Gastrocnemius medialis (tissue), 4 donors: ENCODE results near the gene UPF1. TPM values are rescaled to one million over a fixed set of nuclear protein-coding genes. Genes with fewer than 3 reads are reported as not detected.
"Not testable (repeated sequence)": the region's sequence is repeated elsewhere in the genome, so short reads cannot be mapped to it uniquely, and the experiment has no call there.

Experiments
- ATAC-seq, 2 donors: fragments of 150-250 bp; one replicate each; pipeline ENCODE4 v1.9.1; 2016
- DNase-seq, 2 donors: peaks; one replicate each; pipeline ENCODE4 v3.0.0-alpha.2; 2019
- H3K27ac ChIP-seq, 4 donors: fragments of 200-600 bp; sonication (generic); 1 replicate in 1 of 4; 2 replicates in 3 of 4; pipeline ENCODE4 v1.5.1; 2016 to 2018; ENCODE audit warnings: mild to moderate bottlenecking in 2 of 4, moderate library complexity in 1 of 4
- H3K27me3 ChIP-seq, 3 donors: fragments of 200-600 bp; sonication (generic) in 2 of 3; 1 replicate in 1 of 3; 2 replicates in 2 of 3; pipeline versions ENCODE4 v1.5.1 to v1.6.0; 2016 to 2019; ENCODE audit warnings: mild to moderate bottlenecking in 1 of 3, moderate library complexity in 1 of 3
- H3K36me3 ChIP-seq, 2 donors: fragments of 200-600 bp; sonication (generic) in 1 of 2; one replicate each; pipeline ENCODE4 v1.5.1; 2017 to 2018
- H3K4me1 ChIP-seq, 2 donors: fragments of 200-600 bp; sonication (generic) in 1 of 2; one replicate each; pipeline ENCODE4 v1.5.1; 2016 to 2017; ENCODE audit warnings: mild to moderate bottlenecking in 2 of 2
- H3K4me3 ChIP-seq, 4 donors: fragments of 200-600 bp; sonication (generic) in 3 of 4; 1 replicate in 1 of 4; 2 replicates in 3 of 4; pipeline ENCODE4 v1.5.1; 2016 to 2019; ENCODE audit warnings: mild to moderate bottlenecking in 2 of 4
- H3K9me3 ChIP-seq, 3 donors: fragments of 200-600 bp; sonication (generic) in 2 of 3; 1 replicate in 1 of 3; 2 replicates in 2 of 3; pipeline ENCODE4 v1.5.1; 2016 to 2019
- CTCF ChIP-seq, 5 experiments: fragments of 450-650 bp in 3 of 5; fragments of 200-600 bp in 2 of 5; sonication (generic) in 2 of 5; IDR thresholded peaks in 4 of 5; conservative IDR thresholded peaks in 1 of 5; 1 replicate in 4 of 5; 2 replicates in 1 of 5; pipeline ENCODE4 v1.5.1; 2016 to 2019; ENCODE audit warnings: antibody characterized with exemption in 5 of 5, mild to moderate bottlenecking in 3 of 5, moderate library complexity in 3 of 5
- POLR2A ChIP-seq, 2 donors: fragments of 450-650 bp; IDR thresholded peaks; one replicate each; pipeline ENCODE4 v1.6.1; 2017; ENCODE audit warnings: antibody characterized with exemption in 2 of 2, mild to moderate bottlenecking in 2 of 2, moderate library complexity in 2 of 2
- in situ Hi-C, 4 donors: fragments of 200-750 bp; cut with MboI; loops; one replicate each; pipeline versions ENCODE4 v1.15.0 to v1.8.0; 2017; ENCODE audit warnings: low sequenced_read_pairs in 4 of 4
- intact Hi-C: fragments of 100-400 bp; cut with DNase I; formaldehyde crosslinking; loops from one replicate; pipeline ENCODE4 v1.15.1; 2023; ENCODE audit warnings: low total_unique reads
- total RNA-seq, 4 donors: library from RNA; depleted of rRNA; stranded (reverse); fragments of >200 nt; gene quantifications; one replicate each; pipeline versions ENCODE4 v1.1.0 to v1.2.3, GENCODE V29; 2016

The UPF1 gene
- total RNA-seq, 4 donors from 2014 or later, result 26.0 to 64.9 (median 46.4) TPM

- in situ Hi-C loops, result no loop called here
- TF ChIP-seq POLR2A (IDR thresholded peaks at IDR 0.05) (no peak), CTCF (IDR thresholded peaks at IDR 0.05 in 4 of 5, conservative IDR thresholded peaks at IDR 0.05 in 1 of 5) (no peak)
These were observed 16.1 kb upstream of the UPF1 start for GRCh38 chr19:18815673-18816072.

GRCh38 chr19:18816645-18817044 lies 15.1 kb upstream of the UPF1 start:
- intact Hi-C loops, ATAC-seq, H3K36me3 ChIP-seq, DNase-seq, H3K27me3 ChIP-seq, H3K27ac ChIP-seq, in situ Hi-C loops, H3K9me3 ChIP-seq, H3K4me3 ChIP-seq, H3K4me1 ChIP-seq: not testable (repeated sequence)

More at GRCh38 chr19:18815673-18816072, 16.1 kb upstream of the UPF1 start:
- no peak overlapping the region for H3K4me3 ChIP-seq
- ATAC-seq, result no peak
- no peak overlapping the region for H3K27ac ChIP-seq
- H3K9me3 ChIP-seq, result no peaks in the 10 kb centered on the region
- H3K36me3 ChIP-seq, result no peaks in the 10 kb centered on the region
- H3K27me3 ChIP-seq, result peaks cover 0 to 2% (median 0%) of the 10 kb centered on the region in 3 donors
- no peak for DNase-seq
- intact Hi-C loops, result no loop called here
- H3K4me1 ChIP-seq, result no peaks in the 10 kb centered on the region

- DNase-seq, result no peak
- intact Hi-C loops, result no loop called here
- H3K27ac ChIP-seq, result no peak overlapping the region
- no peaks in the 10 kb centered on the region for H3K4me1 ChIP-seq
- ATAC-seq, result no peak
- TF ChIP-seq POLR2A (IDR thresholded peaks at IDR 0.05) (no peak), CTCF (IDR thresholded peaks at IDR 0.05 in 4 of 5, conservative IDR thresholded peaks at IDR 0.05 in 1 of 5) (no peak)
- H3K36me3 ChIP-seq, result no peaks in the 10 kb centered on the region
- no peaks in the 10 kb centered on the region for H3K9me3 ChIP-seq
- no peak overlapping the region for H3K4me3 ChIP-seq
- in situ Hi-C loops, result no loop called here
- H3K27me3 ChIP-seq, result peaks cover 0 to 2% (median 0%) of the 10 kb centered on the region in 3 donors
These were observed 14.2 kb upstream of the UPF1 start for GRCh38 chr19:18817574-18817973.

GRCh38 chr19:18828786-18829185 lies 3.0 kb upstream of the UPF1 start:
- ATAC-seq (no peak), DNase-seq (no peak)
- no peaks in the 10 kb centered on the region for H3K36me3 ChIP-seq
- peaks cover 0 to 7% (median 3%) of the 10 kb centered on the region in 3 donors for H3K9me3 ChIP-seq
- peaks cover 0 to 6% (median 0%) of the 10 kb centered on the region in 3 donors for H3K27me3 ChIP-seq
- no peak overlapping the region for H3K27ac ChIP-seq
- intact Hi-C loops, result no loop called here
- H3K4me3 ChIP-seq, result no peak overlapping the region
- no peak for TF ChIP-seq POLR2A (IDR thresholded peaks at IDR 0.05)
- peaks cover 5 to 17% of the 10 kb centered on the region in 2 donors for H3K4me1 ChIP-seq
- in situ Hi-C loops, result loop anchor here in 2 of 4 donors (25.0 kb wide), 2 partner anchors 241 to 366 kb away; partner anchors contain the start of gene REX1BD (in 1 of the 2)

GRCh38 chr19:18830488-18830887 lies 1.3 kb upstream of the UPF1 start:
- no peak overlapping the region for H3K4me3 ChIP-seq
- no peak for TF ChIP-seq CTCF (IDR thresholded peaks at IDR 0.05 in 4 of 5, conservative IDR thresholded peaks at IDR 0.05 in 1 of 5)
- TF ChIP-seq POLR2A (IDR thresholded peaks at IDR 0.05), result no peak
- no peak for DNase-seq
- H3K27me3 ChIP-seq, result peaks cover 0 to 6% (median 0%) of the 10 kb centered on the region in 3 donors
- peaks cover 0 to 5% of the 10 kb centered on the region in 2 donors for H3K36me3 ChIP-seq
- peaks cover 21 to 33% of the 10 kb centered on the region in 2 donors for H3K4me1 ChIP-seq
- in situ Hi-C loops (loop anchor here in 2 of 4 donors (25.0 kb wide), 2 partner anchors 243 to 368 kb away; partner anchors contain the start of gene REX1BD (in 1 of the 2)), intact Hi-C loops (loop anchor here (5.0 kb wide), 1 partner anchor 238 kb away; no protein-coding TSS in a partner anchor)
- no peak for ATAC-seq
- peaks cover 0 to 7% (median 3%) of the 10 kb centered on the region in 3 donors for H3K9me3 ChIP-seq
- H3K27ac ChIP-seq, result no peak overlapping the region
